Osteocyte (in vitro differentiated cells): Measurements from ENCODE around the gene SYDE1. TPM values are rescaled to one million over a fixed set of nuclear protein-coding genes. Genes with fewer than 3 reads are reported as not detected.

Source experiments
- DNase-seq: peaks from one replicate; pipeline ENCODE4 v3.0.0; 2021; ENCODE audit warnings: mixed read lengths; ENCODE audit not compliant: unreplicated experiment; ENCODE audit errors: extremely low spot score
- H3K27ac Mint-ChIP-seq: one replicate; pipeline ENCODE4 v1.8.0; 2021; ENCODE audit warnings: mild to moderate bottlenecking, mixed read lengths; ENCODE audit not compliant: unreplicated experiment
- H3K27me3 Mint-ChIP-seq: one replicate; pipeline ENCODE4 v1.8.0; 2021; ENCODE audit warnings: mixed read lengths; ENCODE audit not compliant: unreplicated experiment
- H3K36me3 Mint-ChIP-seq: one replicate; pipeline ENCODE4 v1.8.0; 2021; ENCODE audit warnings: mixed read lengths; ENCODE audit not compliant: unreplicated experiment
- H3K4me1 Mint-ChIP-seq: one replicate; pipeline ENCODE4 v1.8.0; 2021; ENCODE audit warnings: mixed read lengths; ENCODE audit not compliant: unreplicated experiment
- H3K4me3 Mint-ChIP-seq: one replicate; pipeline ENCODE4 v1.8.0; 2021; ENCODE audit warnings: mild to moderate bottlenecking, moderate library complexity, mixed read lengths; ENCODE audit not compliant: unreplicated experiment
- H3K9me3 Mint-ChIP-seq: one replicate; pipeline ENCODE4 v1.8.0; 2021; ENCODE audit warnings: mixed read lengths; ENCODE audit not compliant: unreplicated experiment
- total RNA-seq: library from RNA; stranded (reverse); gene quantifications from 2 replicates; pipeline ENCODE4 v1.2.1, GENCODE V29; 2021
- TF ChIP-seq, protein P1 (sequence below): fragments of 200-600 bp; sonication (generic); IDR thresholded peaks from 2 replicates; pipeline ENCODE4 v1.5.0; 2021; ENCODE audit warnings: antibody characterized with exemption, mild to moderate bottlenecking, moderate library complexity

SYDE1 gene
- total RNA-seq, 1 donor from 2014 or later: 74.6 TPM

DNA sequence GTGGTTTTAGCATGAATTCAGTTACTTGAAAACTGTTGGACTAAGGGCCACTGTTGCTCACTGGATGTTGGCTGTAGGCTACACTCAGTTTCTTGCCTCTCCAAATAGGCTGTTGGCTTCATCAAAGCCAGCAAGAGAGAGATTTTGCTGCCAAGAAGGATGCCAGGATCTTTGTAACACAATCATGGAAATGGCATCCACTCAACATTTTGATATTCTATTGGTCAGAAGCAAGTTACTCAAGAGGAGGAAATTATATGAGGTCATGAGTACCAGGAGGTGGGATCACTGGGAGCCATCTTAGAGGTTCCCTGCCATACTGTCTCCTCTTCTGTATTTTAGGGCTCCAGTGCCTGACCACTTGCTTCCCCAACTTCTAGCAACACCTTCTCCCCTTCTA lies 30.6 kb downstream of the SYDE1 start:
- no peaks in the 10 kb centered on the region for H3K36me3 Mint-ChIP-seq

DNA sequence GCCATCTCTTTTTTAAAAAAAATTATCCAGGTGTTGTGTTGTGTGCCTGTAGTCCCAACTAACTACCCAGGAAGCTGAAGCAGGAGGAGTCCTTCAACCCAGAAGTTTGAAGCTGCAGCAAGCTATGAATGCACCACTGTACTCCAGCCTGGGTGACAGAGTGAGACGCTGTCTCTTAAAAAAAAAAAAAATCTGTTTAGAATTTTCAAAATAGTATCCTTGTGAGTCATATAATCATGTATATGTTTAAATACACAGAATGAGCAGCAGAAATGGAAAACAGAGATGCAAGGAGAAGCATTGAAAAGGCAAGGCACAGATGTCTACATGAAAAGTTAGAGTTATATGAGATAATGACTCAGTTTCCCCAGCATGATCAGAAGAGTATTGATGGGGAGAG lies 31.2 kb downstream of the SYDE1 start:
- H3K27ac Mint-ChIP-seq: no peak overlapping the region
- DNase-seq: no peak

More for the DNA sequence above, 30.6 kb downstream of the SYDE1 start:
- Mint-ChIP-seq H3K9me3 (no peaks in the 10 kb centered on the region), H3K4me3 (no peak overlapping the region), H3K4me1 (peaks cover 9% of the 10 kb centered on the region), H3K27me3 (no peaks in the 10 kb centered on the region), H3K27ac (no peak overlapping the region)
- TF ChIP-seq, protein P1, sequence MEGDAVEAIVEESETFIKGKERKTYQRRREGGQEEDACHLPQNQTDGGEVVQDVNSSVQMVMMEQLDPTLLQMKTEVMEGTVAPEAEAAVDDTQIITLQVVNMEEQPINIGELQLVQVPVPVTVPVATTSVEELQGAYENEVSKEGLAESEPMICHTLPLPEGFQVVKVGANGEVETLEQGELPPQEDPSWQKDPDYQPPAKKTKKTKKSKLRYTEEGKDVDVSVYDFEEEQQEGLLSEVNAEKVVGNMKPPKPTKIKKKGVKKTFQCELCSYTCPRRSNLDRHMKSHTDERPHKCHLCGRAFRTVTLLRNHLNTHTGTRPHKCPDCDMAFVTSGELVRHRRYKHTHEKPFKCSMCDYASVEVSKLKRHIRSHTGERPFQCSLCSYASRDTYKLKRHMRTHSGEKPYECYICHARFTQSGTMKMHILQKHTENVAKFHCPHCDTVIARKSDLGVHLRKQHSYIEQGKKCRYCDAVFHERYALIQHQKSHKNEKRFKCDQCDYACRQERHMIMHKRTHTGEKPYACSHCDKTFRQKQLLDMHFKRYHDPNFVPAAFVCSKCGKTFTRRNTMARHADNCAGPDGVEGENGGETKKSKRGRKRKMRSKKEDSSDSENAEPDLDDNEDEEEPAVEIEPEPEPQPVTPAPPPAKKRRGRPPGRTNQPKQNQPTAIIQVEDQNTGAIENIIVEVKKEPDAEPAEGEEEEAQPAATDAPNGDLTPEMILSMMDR: no peak
- no peak for DNase-seq

DNA sequence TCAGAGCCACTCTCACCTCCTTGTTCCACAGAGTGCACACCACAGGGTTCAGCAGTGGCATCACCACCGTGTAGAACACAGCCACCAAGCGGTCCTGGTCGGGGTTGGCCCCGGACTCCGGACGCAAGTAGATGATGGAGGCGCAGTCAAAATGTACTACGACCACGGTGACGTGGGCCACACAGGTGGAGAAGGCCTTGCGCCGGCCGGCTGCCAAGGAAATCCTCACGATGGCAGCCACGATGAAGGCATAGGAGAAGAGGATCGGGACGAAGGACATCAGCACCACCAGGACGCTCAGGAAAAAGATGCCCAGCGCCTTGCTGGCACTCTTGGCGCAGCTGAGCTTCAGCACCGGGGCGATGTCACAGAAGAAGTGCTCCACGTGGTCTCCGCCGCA lies 33.9 kb downstream of the SYDE1 start:
- Mint-ChIP-seq H3K27ac (no peak overlapping the region), H3K9me3 (no peaks in the 10 kb centered on the region), H3K4me3 (no peak overlapping the region), H3K4me1 (peaks cover 9% of the 10 kb centered on the region), H3K27me3 (no peaks in the 10 kb centered on the region), H3K36me3 (no peaks in the 10 kb centered on the region)
- no peak for DNase-seq
- TF ChIP-seq, protein P1: no peak

More for the DNA sequence above, 31.2 kb downstream of the SYDE1 start:
- H3K4me3 Mint-ChIP-seq: no peak overlapping the region
- no peaks in the 10 kb centered on the region for H3K36me3 Mint-ChIP-seq
- no peaks in the 10 kb centered on the region for H3K9me3 Mint-ChIP-seq
- TF ChIP-seq, protein P1: no peak
- H3K27me3 Mint-ChIP-seq: no peaks in the 10 kb centered on the region
- peaks cover 9% of the 10 kb centered on the region for H3K4me1 Mint-ChIP-seq

DNA sequence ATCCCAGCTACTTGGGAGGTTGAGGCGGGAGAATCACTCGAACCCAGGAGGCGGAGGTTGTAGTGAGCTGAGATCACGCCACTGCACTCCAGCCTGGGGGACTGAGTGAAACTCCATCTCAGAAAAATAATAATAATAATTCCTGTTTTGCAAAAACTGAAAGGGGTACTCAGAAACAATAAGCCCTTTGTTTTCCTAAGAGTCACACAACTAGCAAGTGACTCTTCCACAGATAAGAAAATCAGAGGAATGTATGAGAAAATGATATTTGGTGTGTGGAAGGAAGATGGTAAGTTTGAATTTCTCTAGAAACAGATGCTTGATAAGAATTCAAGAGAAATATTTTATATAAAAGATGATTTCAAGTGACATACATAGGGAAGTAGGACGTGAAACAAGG lies 35.1 kb downstream of the SYDE1 start:
- no peak overlapping the region for H3K27ac Mint-ChIP-seq
- no peaks in the 10 kb centered on the region for H3K36me3 Mint-ChIP-seq
- TF ChIP-seq, protein P1: no peak
- H3K9me3 Mint-ChIP-seq: no peaks in the 10 kb centered on the region
- no peak overlapping the region for H3K4me3 Mint-ChIP-seq
- H3K27me3 Mint-ChIP-seq: no peaks in the 10 kb centered on the region
- DNase-seq: no peak
- H3K4me1 Mint-ChIP-seq: peaks cover 9% of the 10 kb centered on the region

DNA sequence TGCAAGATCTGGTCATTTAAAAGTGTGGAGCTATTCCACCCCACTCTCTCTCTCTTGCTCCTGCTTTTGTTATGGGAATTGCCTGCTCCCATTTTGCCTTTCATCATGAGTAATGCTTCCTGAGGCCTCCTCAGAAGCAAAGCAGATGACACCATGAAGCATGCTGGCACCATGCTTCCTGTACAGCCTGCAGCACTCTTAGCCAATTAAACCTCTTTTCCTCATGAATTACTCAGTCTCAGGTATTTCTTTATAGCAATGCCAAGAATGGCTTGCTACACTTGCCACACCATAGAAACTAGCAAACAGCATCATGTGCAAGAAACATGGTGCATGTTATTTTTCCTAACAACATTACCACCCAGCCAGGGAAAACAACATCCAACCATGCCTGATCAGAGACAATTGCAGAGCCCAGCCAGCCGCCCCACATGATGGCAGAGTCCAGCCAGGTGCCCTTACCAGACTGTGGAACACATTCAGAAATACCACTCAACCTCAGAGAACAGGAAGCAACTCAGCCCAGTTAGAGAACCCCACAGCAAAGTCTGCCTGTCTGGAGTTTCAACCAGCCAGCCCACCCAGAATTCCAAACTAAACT lies 36.9 kb downstream of the SYDE1 start:
- no peak overlapping the region for H3K4me3 Mint-ChIP-seq
- no peak for DNase-seq
- no peaks in the 10 kb centered on the region for H3K36me3 Mint-ChIP-seq
- no peaks in the 10 kb centered on the region for H3K4me1 Mint-ChIP-seq
- H3K9me3 Mint-ChIP-seq: no peaks in the 10 kb centered on the region
- TF ChIP-seq, protein P1: no peak
- peaks cover 3% of the 10 kb centered on the region for H3K27me3 Mint-ChIP-seq
- no peak overlapping the region for H3K27ac Mint-ChIP-seq
